ENCODE data around the gene CAGE1. TPM values are rescaled to one million over a fixed set of nuclear protein-coding genes. Genes with fewer than 3 reads are reported as not detected.
"Not testable (repeated sequence)": the region's sequence is repeated elsewhere in the genome, so short reads cannot be mapped to it uniquely, and the experiment has no call there.

CAGE1 gene
- total RNA-seq, 1 experiment from 2014 or later, result not detected

DNA sequence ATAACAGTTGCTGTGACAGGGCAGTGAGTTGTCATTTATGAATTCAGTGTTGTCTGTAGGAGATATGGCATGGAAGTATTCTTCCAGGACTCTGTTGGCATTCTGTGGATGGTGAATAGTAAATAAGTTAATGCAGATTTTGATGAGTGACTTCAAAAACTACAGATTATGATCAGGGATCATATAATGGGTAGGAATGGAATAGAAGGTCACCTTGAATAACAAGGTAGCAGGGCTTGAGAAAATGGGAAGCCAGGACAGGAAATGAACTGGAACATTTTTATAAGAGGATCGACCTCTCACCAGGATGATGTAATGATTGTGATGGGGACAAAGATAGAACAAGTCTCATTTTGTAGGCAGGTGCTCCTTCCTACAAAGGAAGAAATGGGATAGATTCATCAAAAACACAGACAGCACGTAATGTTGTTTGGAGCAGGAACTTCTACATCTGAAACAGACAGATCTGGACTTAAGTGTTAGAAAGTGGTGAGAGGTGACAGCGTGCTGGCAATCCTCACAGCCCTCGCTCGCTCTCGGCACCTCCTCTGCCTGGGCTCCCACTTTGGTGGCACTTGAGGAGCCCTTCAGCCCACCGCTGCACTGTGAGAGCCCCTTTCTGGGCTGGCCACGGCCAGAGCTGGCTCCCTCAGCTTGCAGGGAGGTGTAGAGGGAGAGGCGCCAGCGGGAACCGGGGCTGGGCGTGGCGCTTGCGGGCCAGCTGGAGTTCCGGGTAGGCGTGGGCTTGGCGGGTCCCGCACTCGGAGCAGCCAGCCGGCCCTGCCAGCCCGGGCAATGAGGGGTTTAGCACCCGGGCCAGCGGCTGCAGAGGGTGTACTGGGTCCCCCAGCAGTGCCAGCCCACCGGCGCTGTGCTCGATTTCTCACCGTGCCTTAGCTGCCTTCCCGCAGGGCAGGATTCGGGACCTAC lies 45.7 kb downstream of the CAGE1 start:
- no TSS peak for BruUV-seq (replicated peaks)
- intact Hi-C loops (cut with micrococcal nuclease; ENCODE audit: unreplicated experiment), result no loop called here
- H3K4me3 Mint-ChIP-seq (ENCODE audit: low read depth, unreplicated experiment), result no peak overlapping the region

DNA sequence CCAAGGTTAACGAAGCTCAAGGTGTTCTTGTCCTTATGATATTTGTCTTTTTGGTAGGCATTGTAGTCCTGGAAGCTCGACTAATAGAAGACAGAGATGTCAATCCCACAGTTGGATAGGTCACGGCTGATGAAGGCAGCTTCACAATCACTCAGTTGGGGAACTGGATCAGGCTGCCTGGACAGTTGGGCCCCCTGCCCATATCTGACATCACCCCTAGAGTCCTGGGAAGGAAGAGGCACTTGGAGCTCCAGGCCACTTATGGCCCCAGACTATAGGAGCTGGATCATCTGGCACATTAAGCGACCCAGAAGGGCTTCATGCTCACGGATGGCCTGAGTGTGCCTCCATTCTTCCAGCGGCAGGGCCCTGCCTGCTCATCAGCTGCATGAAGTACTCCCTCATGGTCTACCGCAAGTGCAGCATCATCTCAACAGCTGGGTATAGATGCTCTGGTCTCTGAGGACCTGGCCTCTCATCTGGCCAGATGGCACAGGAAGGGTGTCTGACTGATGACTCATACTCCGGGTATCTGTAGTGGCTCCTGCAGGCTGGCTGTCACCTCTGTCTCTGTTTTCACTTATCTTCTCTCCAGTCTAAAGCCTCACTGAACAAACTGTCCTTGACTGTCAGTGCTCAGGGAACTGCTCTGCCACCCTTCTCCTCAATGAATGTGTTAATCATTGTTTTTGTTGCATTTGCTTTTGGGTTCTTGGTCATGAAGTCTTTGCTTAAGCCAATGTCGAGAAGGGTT lies 47.4 kb downstream of the CAGE1 start:
- no peak overlapping the region for H3K4me3 Mint-ChIP-seq (ENCODE audit: low read depth, unreplicated experiment)
- CTCF ChIA-PET, result interaction anchor here (0.6 kb wide), 1 partner anchor 1867 kb away, joined by 5 read pairs; no protein-coding TSS in a partner anchor
- no peak for DNase-seq
- H3K4me1 Mint-ChIP-seq (ENCODE audit: low read depth, unreplicated experiment), result no peaks in the 10 kb centered on the region
- no peaks in the 10 kb centered on the region for H3K9me3 Mint-ChIP-seq (ENCODE audit: low read depth, unreplicated experiment)
- no peaks in the 10 kb centered on the region for H3K27me3 Mint-ChIP-seq (ENCODE audit: unreplicated experiment)
- no peaks in the 10 kb centered on the region for H3K36me3 Mint-ChIP-seq (ENCODE audit: insufficient read depth, unreplicated experiment)
- BruUV-seq (replicated peaks), result no TSS peak
- intact Hi-C loops (cut with micrococcal nuclease; ENCODE audit: unreplicated experiment), result no loop called here
- TF ChIP-seq, protein P1, sequence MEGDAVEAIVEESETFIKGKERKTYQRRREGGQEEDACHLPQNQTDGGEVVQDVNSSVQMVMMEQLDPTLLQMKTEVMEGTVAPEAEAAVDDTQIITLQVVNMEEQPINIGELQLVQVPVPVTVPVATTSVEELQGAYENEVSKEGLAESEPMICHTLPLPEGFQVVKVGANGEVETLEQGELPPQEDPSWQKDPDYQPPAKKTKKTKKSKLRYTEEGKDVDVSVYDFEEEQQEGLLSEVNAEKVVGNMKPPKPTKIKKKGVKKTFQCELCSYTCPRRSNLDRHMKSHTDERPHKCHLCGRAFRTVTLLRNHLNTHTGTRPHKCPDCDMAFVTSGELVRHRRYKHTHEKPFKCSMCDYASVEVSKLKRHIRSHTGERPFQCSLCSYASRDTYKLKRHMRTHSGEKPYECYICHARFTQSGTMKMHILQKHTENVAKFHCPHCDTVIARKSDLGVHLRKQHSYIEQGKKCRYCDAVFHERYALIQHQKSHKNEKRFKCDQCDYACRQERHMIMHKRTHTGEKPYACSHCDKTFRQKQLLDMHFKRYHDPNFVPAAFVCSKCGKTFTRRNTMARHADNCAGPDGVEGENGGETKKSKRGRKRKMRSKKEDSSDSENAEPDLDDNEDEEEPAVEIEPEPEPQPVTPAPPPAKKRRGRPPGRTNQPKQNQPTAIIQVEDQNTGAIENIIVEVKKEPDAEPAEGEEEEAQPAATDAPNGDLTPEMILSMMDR (IDR thresholded peaks at IDR 0.05; ENCODE audit: unreplicated experiment), result no peak
- H3K27ac Mint-ChIP-seq (ENCODE audit: unreplicated experiment), result no peak overlapping the region

More for the DNA sequence above, 45.7 kb downstream of the CAGE1 start:
- CTCF ChIA-PET, result no interaction called here
- Mint-ChIP-seq H3K27ac (ENCODE audit: unreplicated experiment) (no peak overlapping the region), H3K9me3 (ENCODE audit: low read depth, unreplicated experiment) (no peaks in the 10 kb centered on the region), H3K4me1 (ENCODE audit: low read depth, unreplicated experiment) (peaks cover 8% of the 10 kb centered on the region), H3K27me3 (ENCODE audit: unreplicated experiment) (no peaks in the 10 kb centered on the region), H3K36me3 (ENCODE audit: insufficient read depth, unreplicated experiment) (no peaks in the 10 kb centered on the region)
- TF ChIP-seq, protein P1 (IDR thresholded peaks at IDR 0.05; ENCODE audit: unreplicated experiment), result no peak
- no peak for DNase-seq

DNA sequence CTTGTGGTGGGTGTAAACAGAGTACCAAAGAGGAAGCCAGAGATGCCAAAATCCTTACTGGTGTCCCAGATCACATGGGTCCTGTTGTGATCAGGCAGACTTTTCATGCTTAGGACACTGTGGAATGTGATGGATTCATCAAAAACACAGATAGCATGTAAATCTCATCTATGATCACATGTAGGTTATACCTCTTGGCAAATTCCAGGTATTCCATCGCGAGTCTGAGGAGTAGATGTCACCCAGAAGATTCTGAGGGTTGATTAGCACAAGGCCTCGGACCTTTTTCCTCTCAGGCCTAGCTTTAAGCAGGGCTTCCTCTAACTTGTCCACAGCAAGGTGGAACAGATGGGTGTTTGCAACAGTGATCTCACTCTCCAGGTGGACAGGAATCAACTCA lies 48.3 kb downstream of the CAGE1 start:
- no peaks in the 10 kb centered on the region for H3K27me3 Mint-ChIP-seq (ENCODE audit: unreplicated experiment)
- no peak for DNase-seq
- BruUV-seq (replicated peaks), result no TSS peak
- H3K4me1 Mint-ChIP-seq (ENCODE audit: low read depth, unreplicated experiment), result no peaks in the 10 kb centered on the region
- TF ChIP-seq, protein P1 (IDR thresholded peaks at IDR 0.05; ENCODE audit: unreplicated experiment), result no peak
- CTCF ChIA-PET, result interaction anchor here (0.6 kb wide), 1 partner anchor 1867 kb away, joined by 5 read pairs; no protein-coding TSS in a partner anchor
- no peak overlapping the region for H3K27ac Mint-ChIP-seq (ENCODE audit: unreplicated experiment)
- no peaks in the 10 kb centered on the region for H3K36me3 Mint-ChIP-seq (ENCODE audit: insufficient read depth, unreplicated experiment)
- intact Hi-C loops (cut with micrococcal nuclease; ENCODE audit: unreplicated experiment), result no loop called here
- no peaks in the 10 kb centered on the region for H3K9me3 Mint-ChIP-seq (ENCODE audit: low read depth, unreplicated experiment)
- H3K4me3 Mint-ChIP-seq (ENCODE audit: low read depth, unreplicated experiment), result no peak overlapping the region

DNA sequence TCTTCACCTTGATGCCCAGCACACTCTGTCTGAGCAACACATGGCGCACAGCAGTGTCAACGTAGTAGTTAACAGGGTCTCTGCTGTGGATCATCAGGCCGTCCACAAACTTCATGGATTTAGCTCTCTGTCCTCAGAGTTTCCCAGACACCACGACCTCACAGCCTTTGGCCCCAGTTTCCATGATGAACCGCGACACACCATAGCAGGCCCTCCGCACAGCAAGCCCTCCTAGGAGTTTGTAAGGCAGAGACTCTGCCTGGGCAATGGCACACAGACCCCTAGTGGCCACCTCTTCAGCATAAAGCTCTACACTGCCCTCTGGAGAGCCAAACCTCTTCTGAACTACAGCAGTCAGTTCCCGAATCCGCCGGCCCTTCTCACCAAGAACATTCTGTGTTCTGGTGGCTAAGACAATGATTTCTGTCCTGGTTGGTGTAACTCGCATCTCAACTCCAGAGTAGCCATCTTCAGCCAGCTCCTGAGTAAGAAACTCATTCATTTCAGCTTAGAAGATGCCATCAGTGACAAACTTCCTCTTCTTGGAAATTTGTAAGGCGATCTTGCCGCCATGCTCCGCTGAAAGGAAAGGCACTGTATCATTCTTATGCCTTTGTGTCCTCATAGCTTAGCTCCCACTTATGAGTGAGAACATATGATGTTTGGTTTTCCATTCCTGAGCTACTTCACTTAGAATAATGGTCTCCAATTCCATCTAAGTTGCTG lies 50.4 kb downstream of the CAGE1 start:
- BruUV-seq (replicated peaks); CTCF ChIA-PET; intact Hi-C loops (cut with micrococcal nuclease; ENCODE audit: unreplicated experiment); H3K36me3 Mint-ChIP-seq (ENCODE audit: insufficient read depth, unreplicated experiment); H3K4me1 Mint-ChIP-seq (ENCODE audit: low read depth, unreplicated experiment); H3K4me3 Mint-ChIP-seq (ENCODE audit: low read depth, unreplicated experiment); H3K27ac Mint-ChIP-seq (ENCODE audit: unreplicated experiment); H3K27me3 Mint-ChIP-seq (ENCODE audit: unreplicated experiment); H3K9me3 Mint-ChIP-seq (ENCODE audit: low read depth, unreplicated experiment): not testable (repeated sequence)
- peak; percentile 8 for DNase-seq
- TF ChIP-seq, protein P1 (IDR thresholded peaks at IDR 0.05; ENCODE audit: unreplicated experiment), result peak; percentile 25

All from Calu3 (cell line).